HG03025 (cell line): ENCODE results near the gene HNRNPF.

Experiments
- ATAC-seq: cut with Tn5 transposase; IDR thresholded peaks from one replicate; pipeline ENCODE4 v1.9.1; 2021; ENCODE audit warnings: mild to moderate bottlenecking, moderate library complexity; ENCODE audit not compliant: unreplicated experiment, low FRiP score

The HNRNPF gene

GRCh38 chr10:43383204-43383971, 25.6 kb downstream of the HNRNPF start:
- ATAC-seq = no peak

- ATAC-seq = no peak
Observed at GRCh38 chr10:43380610-43381222, 28.3 kb downstream of the HNRNPF start.

GRCh38 chr10:43377424-43377883, 31.5 kb downstream of the HNRNPF start:
- ATAC-seq = no peak

GRCh38 chr10:43376828-43377423, 32.1 kb downstream of the HNRNPF start:
- ATAC-seq = no peak

- no peak for ATAC-seq
Observed at GRCh38 chr10:43376046-43376635, 32.8 kb downstream of the HNRNPF start.

- ATAC-seq = no peak
Observed at GRCh38 chr10:43375401-43376020, 33.5 kb downstream of the HNRNPF start.

- no peak for ATAC-seq
Observed at GRCh38 chr10:43374194-43374593, 34.8 kb downstream of the HNRNPF start.

- ATAC-seq = no peak
Observed at GRCh38 chr10:43373461-43373860, 35.5 kb downstream of the HNRNPF start.

- no peak for ATAC-seq
Observed at GRCh38 chr10:43372765-43373361, 36.1 kb downstream of the HNRNPF start.

- ATAC-seq = no peak
Observed at GRCh38 chr10:43371418-43371817, 37.6 kb downstream of the HNRNPF start, which contains the start of gene FXYD4. TSS of gene FXYD4 (plus strand) at chr10:43371636. CDS start at chr10:43373747, 2,111 bp downstream.

- ATAC-seq = no peak
Observed at GRCh38 chr10:43370671-43371215, 38.2 kb downstream of the HNRNPF start.

- ATAC-seq = no peak
Observed at GRCh38 chr10:43369921-43370320, 39.1 kb downstream of the HNRNPF start.

GRCh38 chr10:43365001-43365400, 44.0 kb downstream of the HNRNPF start:
- ATAC-seq = no peak

- ATAC-seq = peak; percentile 67
Observed at GRCh38 chr10:43362191-43362839, 46.7 kb downstream of the HNRNPF start.

- no peak for ATAC-seq
Observed at GRCh38 chr10:43361547-43362190, 47.3 kb downstream of the HNRNPF start.

GRCh38 chr10:43360086-43360485, 48.9 kb downstream of the HNRNPF start:
- no peak for ATAC-seq

GRCh38 chr10:43355749-43356371, 53.1 kb downstream of the HNRNPF start:
- no peak for ATAC-seq

- no peak for ATAC-seq
Observed at GRCh38 chr10:43354879-43355380, 54.1 kb downstream of the HNRNPF start.

GRCh38 chr10:43354330-43354635, 54.7 kb downstream of the HNRNPF start:
- ATAC-seq = no peak
